Stimulated activated naive B cell treated with anti-CD40 and anti-IgM and Interleukin-4, amounts not matched to agents 10 μg/mL and 1 μg/mL and 100 μg/mL, for 72 hours (primary cell): ENCODE data around the gene RXRA.
A peak's percentile ranks its signal among the peaks of the same experiment; 100 is the strongest.

Source experiments
- ATAC-seq, 2 donors: fragments of 150-1000 bp; cut with Tn5 transposase; replicated peaks; 2 replicates each; pipeline ENCODE4 v1.10.0; 2021; ENCODE audit warnings: moderate library complexity in 1 of 2
- DNase-seq: peaks from one replicate; pipeline ENCODE4 v3.0.0; 2021
- H3K27ac Mint-ChIP-seq: one replicate; pipeline ENCODE4 v1.8.0; 2022; ENCODE audit warnings: mild to moderate bottlenecking, mixed read lengths
- H3K27me3 Mint-ChIP-seq, 2 donors: one replicate each; pipeline ENCODE4 v1.8.0; 2022; ENCODE audit warnings: mixed read lengths in 2 of 2
- H3K36me3 Mint-ChIP-seq, 2 donors: one replicate each; pipeline ENCODE4 v1.8.0; 2022; ENCODE audit warnings: mixed read lengths in 2 of 2, mild to moderate bottlenecking in 1 of 2
- H3K4me1 Mint-ChIP-seq, 2 donors: one replicate each; pipeline ENCODE4 v1.8.0; 2022; ENCODE audit warnings: mixed read lengths in 2 of 2, mild to moderate bottlenecking in 1 of 2
- H3K4me3 Mint-ChIP-seq, 2 donors: one replicate each; pipeline ENCODE4 v1.8.0; 2022; ENCODE audit warnings: mild to moderate bottlenecking in 2 of 2, mixed read lengths in 2 of 2, moderate library complexity in 1 of 2
- H3K9me3 Mint-ChIP-seq, 2 donors: one replicate each; pipeline ENCODE4 v1.8.0; 2022; ENCODE audit warnings: mixed read lengths in 2 of 2, mild to moderate bottlenecking in 1 of 2

RXRA gene

DNA sequence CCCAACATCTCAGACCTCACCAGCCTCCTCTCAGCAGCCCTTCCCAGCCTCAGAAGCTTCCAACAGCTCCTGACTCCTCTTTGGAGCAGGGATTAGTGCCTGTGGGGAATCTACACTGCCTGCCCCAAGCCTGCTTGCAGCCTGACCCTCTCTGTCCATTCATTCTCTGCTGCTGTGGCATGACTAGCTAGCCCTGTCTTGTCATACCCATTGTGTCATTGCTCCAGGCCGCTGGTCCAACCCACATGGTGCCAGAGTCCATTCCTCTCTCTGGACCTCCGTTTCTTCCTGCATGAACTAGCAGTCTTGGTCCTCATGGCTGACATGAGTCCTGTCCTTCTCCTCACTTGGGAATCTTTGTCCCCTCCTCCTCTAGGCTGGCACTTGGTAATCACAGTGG, 12.8 kb upstream of the RXRA start:
- Mint-ChIP-seq H3K27ac (no peak overlapping the region), H3K36me3 (peaks cover 0 to 5% of the 10 kb centered on the region in 2 donors), H3K27me3 (peaks cover 19 to 23% of the 10 kb centered on the region in 2 donors), H3K9me3 (peaks cover 5 to 8% of the 10 kb centered on the region in 2 donors), H3K4me3 (no peak overlapping the region), H3K4me1 (peaks cover 3 to 7% of the 10 kb centered on the region in 2 donors)
- DNase-seq (no peak), ATAC-seq (no peak)

GRCh38 chr9:134314039-134314949, 12.0 kb upstream of the RXRA start:
- Mint-ChIP-seq H3K36me3 (peaks cover 0 to 5% of the 10 kb centered on the region in 2 donors), H3K9me3 (peaks cover 5 to 8% of the 10 kb centered on the region in 2 donors), H3K4me1 (peaks cover 3 to 7% of the 10 kb centered on the region in 2 donors), H3K27me3 (peaks cover 19 to 31% of the 10 kb centered on the region in 2 donors), H3K27ac (no peak overlapping the region), H3K4me3 (no peak overlapping the region)
- ATAC-seq (no peak), DNase-seq (no peak)

DNA sequence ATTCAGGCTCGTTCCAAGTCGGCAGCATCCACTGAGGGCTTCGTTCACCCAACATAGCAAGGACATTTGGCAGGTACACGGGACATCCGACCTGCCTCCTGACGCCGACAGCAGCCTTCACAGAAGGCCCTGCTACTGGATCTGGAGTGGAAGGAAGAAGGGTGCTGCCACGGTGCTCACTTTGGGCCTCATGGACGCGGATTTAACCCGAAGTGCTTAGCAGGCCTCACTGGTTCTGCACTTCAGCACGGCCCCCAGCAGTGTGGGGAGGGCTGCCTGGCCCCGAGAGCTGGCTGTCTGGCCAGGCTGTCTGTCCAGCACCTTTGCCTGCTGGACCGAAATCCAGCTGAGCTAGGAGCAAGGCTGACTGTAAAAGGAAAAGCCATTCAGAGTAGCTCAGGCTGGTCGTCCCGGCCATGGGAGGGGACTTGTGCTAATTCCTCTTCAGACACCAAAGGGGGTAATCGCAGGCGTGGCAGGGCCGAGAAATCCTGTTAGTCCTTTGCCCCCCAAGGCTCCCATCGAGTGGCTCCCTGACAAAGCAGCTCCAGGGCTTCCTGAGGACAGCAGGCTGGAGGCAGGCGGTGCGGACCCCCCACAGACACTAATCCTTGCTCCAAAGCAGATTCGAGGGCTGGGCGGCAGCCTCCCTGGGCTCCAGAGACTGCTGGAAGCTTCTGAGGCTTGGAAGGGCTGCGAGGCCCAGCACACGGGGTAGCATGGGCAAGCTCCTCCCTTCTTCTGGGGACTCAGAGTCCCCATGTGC, 11.1 kb upstream of the RXRA start:
- Mint-ChIP-seq H3K27me3 (peaks cover 19 to 37% of the 10 kb centered on the region in 2 donors), H3K4me1 (peaks cover 3 to 7% of the 10 kb centered on the region in 2 donors), H3K36me3 (peaks cover 0 to 5% of the 10 kb centered on the region in 2 donors), H3K9me3 (peaks cover 5 to 8% of the 10 kb centered on the region in 2 donors), H3K4me3 (no peak overlapping the region), H3K27ac (no peak overlapping the region)
- DNase-seq (no peak), ATAC-seq (no peak)

GRCh38 chr9:134315716-134316448, 10.4 kb upstream of the RXRA start:
- Mint-ChIP-seq H3K4me1 (peaks cover 3 to 7% of the 10 kb centered on the region in 2 donors), H3K27me3 (peaks cover 22 to 43% of the 10 kb centered on the region in 2 donors), H3K9me3 (peaks cover 5 to 8% of the 10 kb centered on the region in 2 donors), H3K36me3 (peaks cover 0 to 5% of the 10 kb centered on the region in 2 donors), H3K27ac (no peak overlapping the region), H3K4me3 (no peak overlapping the region)
- ATAC-seq (no peak), DNase-seq (no peak)

DNA sequence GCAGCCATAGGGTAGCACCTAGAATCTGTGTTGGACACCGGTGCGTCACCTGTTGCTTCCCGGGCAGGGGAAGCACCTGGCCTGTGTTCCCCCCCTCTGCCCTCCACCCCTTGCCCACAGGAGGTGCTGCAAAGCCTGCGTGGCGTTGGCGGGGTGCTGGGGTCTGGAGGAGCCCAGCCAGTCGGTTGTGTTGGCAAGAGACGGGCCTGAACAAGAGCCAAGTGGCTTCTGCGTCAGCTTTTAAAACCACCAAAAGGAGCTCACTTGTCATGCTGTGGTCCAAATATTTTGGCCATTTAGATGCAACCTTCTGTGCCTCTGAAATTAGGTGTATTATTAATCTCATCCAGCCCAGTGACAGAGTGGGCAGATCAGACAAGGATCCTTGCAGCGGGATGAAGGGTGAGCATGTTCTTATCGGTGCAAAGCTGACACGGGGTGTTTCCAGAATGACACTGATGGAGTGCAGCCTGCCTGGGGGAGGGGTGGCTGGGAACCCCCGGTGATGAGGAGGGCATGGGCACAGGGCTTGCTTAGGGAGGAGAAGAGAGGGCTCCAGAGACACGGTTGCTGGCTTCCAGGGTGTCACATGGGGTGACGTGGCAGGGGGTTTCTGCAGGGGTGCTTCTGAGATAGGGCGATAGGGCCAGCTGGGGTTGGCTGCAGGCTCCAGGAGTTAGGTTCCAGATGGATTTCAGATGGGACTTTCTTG, 9.7 kb upstream of the RXRA start:
- DNase-seq (no peak), ATAC-seq (peak in 1 of 2 donors; percentile 34)
- Mint-ChIP-seq H3K4me1 (peaks cover 3 to 7% of the 10 kb centered on the region in 2 donors), H3K4me3 (no peak overlapping the region), H3K27ac (peak overlapping the region; percentile 65), H3K27me3 (peaks cover 22 to 43% of the 10 kb centered on the region in 2 donors), H3K9me3 (peaks cover 5 to 8% of the 10 kb centered on the region in 2 donors), H3K36me3 (peaks cover 0 to 5% of the 10 kb centered on the region in 2 donors)

- Mint-ChIP-seq H3K9me3 (peaks cover 5 to 8% of the 10 kb centered on the region in 2 donors), H3K4me1 (peaks cover 3 to 7% of the 10 kb centered on the region in 2 donors), H3K36me3 (peaks cover 0 to 5% of the 10 kb centered on the region in 2 donors), H3K27me3 (peaks cover 22 to 42% of the 10 kb centered on the region in 2 donors), H3K27ac (no peak overlapping the region), H3K4me3 (no peak overlapping the region)
- no peak for ATAC-seq
- DNase-seq: no peak
Observed at GRCh38 chr9:134317400-134317789, 8.9 kb upstream of the RXRA start.

GRCh38 chr9:134317790-134318414, 8.4 kb upstream of the RXRA start:
- peaks cover 18 to 36% of the 10 kb centered on the region in 2 donors for H3K27me3 Mint-ChIP-seq
- H3K9me3 Mint-ChIP-seq: peaks cover 5 to 6% of the 10 kb centered on the region in 2 donors
- DNase-seq (no peak), ATAC-seq (no peak)
- no peak overlapping the region for H3K4me3 Mint-ChIP-seq
- no peak overlapping the region for H3K27ac Mint-ChIP-seq
- H3K36me3 Mint-ChIP-seq: peaks cover 0 to 5% of the 10 kb centered on the region in 2 donors
- peaks cover 3 to 7% of the 10 kb centered on the region in 2 donors for H3K4me1 Mint-ChIP-seq

DNA sequence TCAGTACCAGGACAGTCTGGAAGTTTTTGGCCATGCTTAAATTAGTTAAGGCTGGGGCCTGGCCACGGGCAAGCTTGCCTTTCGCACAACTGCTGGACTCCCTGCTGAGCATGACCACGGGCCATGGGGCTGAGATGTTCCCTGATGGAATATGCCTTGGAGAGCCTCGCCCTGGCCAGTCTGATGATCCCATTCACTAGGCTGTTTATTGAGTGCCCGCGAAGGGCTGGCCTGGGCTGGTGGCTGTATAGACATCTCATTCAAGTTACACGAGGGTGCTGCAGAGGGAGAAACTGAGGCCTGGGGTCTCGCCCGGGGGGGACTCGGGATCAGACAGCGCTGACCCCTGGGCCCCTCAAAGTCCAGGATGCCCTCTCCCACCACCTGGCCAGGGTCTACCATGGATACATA, 7.8 kb upstream of the RXRA start:
- Mint-ChIP-seq H3K4me1 (peaks cover 3 to 7% of the 10 kb centered on the region in 2 donors), H3K4me3 (no peak overlapping the region), H3K27ac (no peak overlapping the region), H3K36me3 (peaks cover 0 to 3% of the 10 kb centered on the region in 2 donors), H3K9me3 (peaks cover 2% of the 10 kb centered on the region in 2 donors), H3K27me3 (peaks cover 16 to 32% of the 10 kb centered on the region in 2 donors)
- DNase-seq (no peak), ATAC-seq (no peak)

GRCh38 chr9:134318941-134319305, 7.3 kb upstream of the RXRA start:
- ATAC-seq (no peak), DNase-seq (no peak)
- H3K27ac Mint-ChIP-seq: no peak overlapping the region
- H3K4me3 Mint-ChIP-seq: no peak overlapping the region
- peaks cover 3 to 7% of the 10 kb centered on the region in 2 donors for H3K4me1 Mint-ChIP-seq
- peaks cover 12 to 32% of the 10 kb centered on the region in 2 donors for H3K27me3 Mint-ChIP-seq
- no peaks in the 10 kb centered on the region for H3K9me3 Mint-ChIP-seq
- H3K36me3 Mint-ChIP-seq: no peaks in the 10 kb centered on the region

DNA sequence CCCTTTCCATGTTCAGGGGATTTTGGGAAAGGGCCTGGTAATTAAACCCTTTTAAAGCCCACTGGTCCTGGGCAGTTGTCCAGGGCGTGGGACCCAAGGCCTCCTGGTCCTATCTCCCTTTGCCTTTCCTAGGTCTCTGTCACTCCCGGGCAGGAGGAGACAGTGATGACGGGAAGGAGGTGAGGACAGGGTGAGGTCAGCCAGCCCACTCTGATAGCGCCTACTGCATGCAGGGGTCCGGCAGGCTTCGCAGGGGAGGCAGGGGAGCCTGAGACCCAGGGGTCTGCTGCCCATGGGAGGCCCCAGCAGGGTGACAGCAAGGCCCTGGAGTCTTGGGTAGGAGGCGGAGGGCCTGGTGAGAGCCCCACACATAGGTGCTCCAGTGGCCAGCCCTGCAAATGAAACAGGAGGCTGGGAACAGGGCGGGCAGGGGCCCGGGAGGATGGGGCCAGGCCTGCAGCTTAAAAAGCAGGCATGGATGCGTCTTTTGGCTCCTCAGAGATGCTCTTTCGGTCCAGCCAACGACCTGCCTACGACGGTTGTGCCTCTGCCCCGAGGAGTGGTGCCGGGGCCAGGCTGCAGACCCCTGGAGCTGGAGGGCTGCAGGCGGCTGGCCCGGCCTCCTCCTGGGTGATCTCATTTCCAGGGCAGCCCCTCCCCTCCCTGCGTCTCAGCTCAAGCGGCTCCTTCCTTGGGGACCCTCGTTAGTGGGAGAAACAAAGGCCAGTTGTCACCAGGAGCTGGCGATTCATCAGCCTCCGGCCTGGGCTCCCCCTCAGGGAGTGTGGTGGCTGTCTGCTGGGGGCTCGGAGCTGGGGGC, 6.7 kb upstream of the RXRA start:
- Mint-ChIP-seq H3K27me3 (peaks cover 17 to 32% of the 10 kb centered on the region in 2 donors), H3K36me3 (no peaks in the 10 kb centered on the region), H3K27ac (no peak overlapping the region), H3K9me3 (no peaks in the 10 kb centered on the region), H3K4me1 (peaks cover 3 to 9% of the 10 kb centered on the region in 2 donors), H3K4me3 (no peak overlapping the region)
- ATAC-seq (no peak), DNase-seq (no peak)

GRCh38 chr9:134320126-134320867, 6.0 kb upstream of the RXRA start:
- Mint-ChIP-seq H3K27ac (no peak overlapping the region), H3K4me3 (no peak overlapping the region), H3K4me1 (peaks cover 6 to 13% of the 10 kb centered on the region in 2 donors), H3K9me3 (no peaks in the 10 kb centered on the region), H3K27me3 (peaks cover 21 to 32% of the 10 kb centered on the region in 2 donors), H3K36me3 (no peaks in the 10 kb centered on the region)
- DNase-seq (no peak), ATAC-seq (no peak)

GRCh38 chr9:134320868-134321471, 5.3 kb upstream of the RXRA start:
- Mint-ChIP-seq H3K36me3 (no peaks in the 10 kb centered on the region), H3K4me3 (no peak overlapping the region), H3K4me1 (peaks cover 6 to 13% of the 10 kb centered on the region in 2 donors), H3K9me3 (no peaks in the 10 kb centered on the region), H3K27me3 (peaks cover 21 to 31% of the 10 kb centered on the region in 2 donors), H3K27ac (no peak overlapping the region)
- no peak for ATAC-seq
- DNase-seq: no peak
